Ectodermal cell (in vitro differentiated cells): ENCODE measurements around the gene HADH.
"Not testable (repeated sequence)": the region's sequence is repeated elsewhere in the genome, so short reads cannot be mapped to it uniquely, and the experiment has no call there.

ENCODE experiments used
- H3K27ac ChIP-seq: 2 replicates; pipeline ENCODE4 v1.7.0; 2013; ENCODE audit warnings: mild to moderate bottlenecking, low read depth, low read length; ENCODE audit not compliant: insufficient read depth, poor library complexity, severe bottlenecking
- H3K27me3 ChIP-seq: 2 replicates; pipeline ENCODE4 v1.7.0; 2013; ENCODE audit warnings: mild to moderate bottlenecking, low read length; ENCODE audit not compliant: insufficient read depth, control insufficient read depth, poor library complexity, severe bottlenecking
- H3K36me3 ChIP-seq: one replicate; pipeline ENCODE4 v1.7.0; 2013; ENCODE audit warnings: low read length; ENCODE audit not compliant: control insufficient read depth, insufficient read depth
- H3K4me1 ChIP-seq: one replicate; pipeline ENCODE4 v1.7.0; 2013; ENCODE audit warnings: low read length; ENCODE audit not compliant: control insufficient read depth, insufficient read depth
- H3K4me3 ChIP-seq: 2 replicates; pipeline ENCODE4 v1.7.0; 2013; ENCODE audit warnings: low read depth, low read length, control low read depth; ENCODE audit not compliant: insufficient read depth
- H3K9me3 ChIP-seq: 2 replicates; pipeline ENCODE4 v1.7.0; 2013; ENCODE audit warnings: mild to moderate bottlenecking, low read length, moderate library complexity; ENCODE audit not compliant: control insufficient read depth
- WGBS, 2 experiments: methylation state at CpG; one replicate each; pipeline ENCODE4 v1.1.7; 2013; ENCODE audit warnings: missing lambda C conversion rate in 2 of 2; 5-methylcytosine and 5-hydroxymethylcytosine counted together

The HADH gene

DNA sequence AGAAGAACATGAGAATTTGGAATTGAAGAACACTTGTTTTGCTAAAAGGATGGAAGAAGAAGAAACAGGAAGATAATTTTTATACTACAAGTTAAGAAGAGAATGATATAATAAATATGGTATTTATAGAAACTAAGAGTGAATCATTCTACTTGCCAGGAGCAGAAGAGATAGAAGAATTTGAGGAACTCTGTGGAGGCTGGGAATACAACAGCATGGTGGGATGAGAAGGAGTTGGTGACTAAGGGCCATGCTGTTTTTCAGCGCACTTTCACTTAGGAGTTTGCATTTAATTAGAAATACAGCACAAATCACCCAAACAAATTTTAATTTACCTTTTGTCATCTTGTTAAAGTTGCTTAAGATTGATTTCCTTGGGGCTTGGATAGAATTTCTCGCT lies 20.5 kb downstream of the HADH start:
- WGBS, 2 experiments: 94% methylated on average over 2 of the region's 2 CpGs; no CpG with 5 or more reads in 1 of the 2 experiments

GRCh38 chr4:108012382-108012781 lies 22.7 kb downstream of the HADH start:
- H3K27ac ChIP-seq, H3K9me3 ChIP-seq, H3K27me3 ChIP-seq, H3K4me3 ChIP-seq, H3K4me1 ChIP-seq: not testable (repeated sequence)
- peaks cover 18% of the 10 kb centered on the region for H3K36me3 ChIP-seq
- 96% methylated on average over 5 of the region's 5 CpGs for WGBS, 2 experiments

More for the DNA sequence above, 20.5 kb downstream of the HADH start:
- peaks cover 18% of the 10 kb centered on the region for H3K36me3 ChIP-seq
- no peaks in the 10 kb centered on the region for H3K27me3 ChIP-seq
- H3K4me1 ChIP-seq: no peaks in the 10 kb centered on the region
- H3K9me3 ChIP-seq: no peaks in the 10 kb centered on the region
- H3K27ac ChIP-seq: no peak overlapping the region
- H3K4me3 ChIP-seq: no peak overlapping the region

DNA sequence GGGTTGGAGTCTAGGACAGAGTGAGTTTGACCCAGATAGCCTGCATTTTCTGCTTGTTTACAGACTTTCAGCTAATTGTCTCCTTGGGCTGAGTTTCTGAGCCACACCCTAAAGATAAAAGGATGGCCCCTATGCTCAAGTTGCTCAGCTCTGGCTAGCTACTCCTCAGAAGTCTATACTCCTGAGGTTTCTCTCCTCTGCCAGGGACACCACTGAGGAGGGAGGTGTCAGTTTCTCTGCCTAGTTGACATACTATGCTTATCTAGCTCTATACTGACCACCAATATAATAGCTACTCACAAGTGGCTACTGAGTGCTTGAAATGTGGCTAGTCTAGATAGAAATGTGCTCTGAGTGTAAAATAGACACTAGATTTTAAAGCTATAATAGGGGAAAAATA lies 23.6 kb downstream of the HADH start:
- Histone ChIP-seq H3K27ac (no peak overlapping the region), H3K36me3 (peaks cover 18% of the 10 kb centered on the region), H3K9me3 (no peaks in the 10 kb centered on the region), H3K4me1 (no peaks in the 10 kb centered on the region), H3K4me3 (no peak overlapping the region), H3K27me3 (no peaks in the 10 kb centered on the region)

DNA sequence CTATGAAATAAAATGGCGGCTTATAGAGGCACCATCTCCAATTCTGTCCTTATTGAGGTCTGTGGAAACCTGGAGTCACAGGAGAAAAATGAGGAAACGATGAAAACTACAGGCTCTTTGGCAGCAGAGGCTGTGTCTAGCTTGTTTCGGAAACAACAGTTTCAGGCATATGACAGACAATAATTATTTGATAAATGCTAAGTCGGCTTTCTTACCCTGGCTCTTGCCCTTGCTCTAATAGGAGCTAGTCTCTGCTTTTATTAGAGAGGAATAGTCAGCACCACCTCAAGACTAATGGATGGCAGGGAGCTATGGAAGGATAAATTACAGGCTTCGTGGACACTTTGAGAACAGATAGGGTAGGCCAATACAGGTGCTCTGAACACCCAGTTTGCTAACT lies 24.3 kb downstream of the HADH start:
- no peak overlapping the region for H3K4me3 ChIP-seq
- no peak overlapping the region for H3K27ac ChIP-seq
- no peaks in the 10 kb centered on the region for H3K4me1 ChIP-seq
- H3K36me3 ChIP-seq: peaks cover 18% of the 10 kb centered on the region
- WGBS, 2 experiments: 94 to 100% methylated on average over 5 of the region's 5 CpGs
- H3K9me3 ChIP-seq: no peaks in the 10 kb centered on the region
- H3K27me3 ChIP-seq: no peaks in the 10 kb centered on the region

DNA sequence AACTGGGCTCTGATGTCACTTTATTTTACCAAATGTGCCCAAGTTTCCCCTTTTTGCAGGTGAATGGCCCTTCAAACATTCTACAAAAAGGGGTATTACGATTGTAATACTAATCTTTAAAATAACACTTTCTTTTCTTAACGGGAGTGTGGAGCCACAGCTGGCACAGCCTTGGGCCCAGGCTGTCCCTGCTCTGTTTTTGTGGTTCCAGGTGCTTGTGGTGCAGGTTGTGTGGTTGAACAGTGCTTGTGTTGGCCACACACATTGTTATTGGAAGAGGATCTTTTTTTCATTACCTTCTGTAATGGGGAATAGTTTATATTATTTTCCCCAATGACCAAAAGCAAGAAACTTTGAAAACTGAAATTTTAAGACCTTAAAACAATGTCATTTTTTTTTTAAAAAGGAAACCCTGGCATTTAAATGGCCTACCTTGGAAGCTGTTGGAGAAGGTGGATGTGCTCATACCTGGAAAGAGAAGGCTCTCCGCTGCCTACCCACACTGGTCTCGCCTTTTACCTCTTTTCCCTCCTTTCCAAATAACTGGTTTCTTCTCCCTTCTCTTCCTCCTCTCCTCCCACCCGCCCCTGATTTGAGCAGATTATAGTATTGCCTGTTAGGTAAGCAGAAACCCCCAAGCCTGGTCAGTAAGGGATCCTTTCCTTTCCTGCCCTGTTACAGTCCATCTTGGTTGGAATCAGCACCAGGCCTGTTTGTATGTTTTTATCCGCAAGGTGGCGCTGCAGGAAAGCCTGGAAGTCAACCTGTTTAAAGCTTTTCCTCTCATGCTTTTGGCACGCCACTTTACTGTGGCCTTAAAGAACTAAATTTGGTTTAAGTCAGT lies 28.6 kb downstream of the HADH start:
- H3K27ac ChIP-seq: no peak overlapping the region
- 50 to 52% methylated on average over 7 of the region's 8 CpGs for WGBS, 2 experiments
- no peaks in the 10 kb centered on the region for H3K9me3 ChIP-seq
- H3K4me1 ChIP-seq: no peaks in the 10 kb centered on the region
- H3K4me3 ChIP-seq: no peak overlapping the region
- no peaks in the 10 kb centered on the region for H3K27me3 ChIP-seq
- H3K36me3 ChIP-seq: peaks cover 14% of the 10 kb centered on the region

DNA sequence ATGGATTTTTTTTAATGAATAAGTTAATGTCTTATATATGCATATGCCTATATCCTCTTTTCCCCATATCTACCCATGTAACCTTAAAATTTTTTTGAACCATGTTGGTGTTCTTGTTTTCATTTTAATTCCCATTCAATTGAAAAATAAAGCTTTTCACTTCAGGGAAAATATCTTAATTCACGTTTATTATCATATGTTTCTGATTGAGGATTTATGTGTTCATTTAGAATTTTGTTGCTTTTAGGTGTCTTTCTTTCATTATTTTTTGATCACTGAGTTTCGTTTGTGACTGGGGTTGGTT lies 29.1 kb downstream of the HADH start:
- 88% methylated on average over 1 of the region's 2 CpGs; no CpG with 5 or more reads in 1 of the 2 experiments for WGBS, 2 experiments
- peaks cover 14% of the 10 kb centered on the region for H3K36me3 ChIP-seq

DNA sequence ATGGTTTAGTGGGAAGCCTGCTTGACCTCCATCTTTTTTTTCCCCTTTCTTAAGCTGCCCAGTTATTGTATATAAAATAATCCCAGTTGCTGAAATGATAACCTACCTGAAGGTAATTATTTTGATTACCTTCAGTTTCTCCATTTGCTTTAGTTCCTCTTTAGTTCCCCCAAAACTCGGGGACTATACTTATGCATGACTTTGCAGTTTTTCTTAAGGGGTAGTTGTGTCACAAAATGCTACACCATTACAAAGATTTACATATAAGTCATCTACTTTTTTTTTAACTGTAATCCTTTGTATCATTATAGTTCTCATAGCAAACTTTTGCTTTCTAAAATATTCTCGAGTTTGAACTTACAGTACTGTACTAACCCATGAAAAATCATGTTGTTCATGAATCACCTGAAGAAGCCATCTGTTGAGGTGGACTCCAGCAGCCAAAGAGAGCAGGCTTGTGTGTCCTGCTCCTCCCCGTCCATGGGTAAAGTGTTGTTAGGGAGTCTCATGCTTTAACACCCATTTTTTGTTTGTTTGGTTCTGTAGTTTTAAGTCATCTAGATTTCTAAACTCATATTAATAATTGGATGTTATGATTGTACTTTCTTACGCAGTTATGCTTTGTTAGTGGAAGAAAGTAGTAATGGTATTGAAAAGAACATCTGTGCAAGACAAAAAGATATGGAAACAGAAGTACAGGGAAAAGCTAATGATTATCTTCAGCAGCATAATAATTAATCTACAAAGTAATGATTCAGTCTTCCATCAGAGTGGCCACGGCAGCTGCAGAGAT lies 34.6 kb downstream of the HADH start:
- no peak overlapping the region for H3K4me3 ChIP-seq
- H3K4me1 ChIP-seq: no peaks in the 10 kb centered on the region
- H3K27ac ChIP-seq: no peak overlapping the region
- no peaks in the 10 kb centered on the region for H3K9me3 ChIP-seq
- WGBS, 2 experiments: 97 to 98% methylated on average over 4 to 5 of the region's 5 CpGs
- peaks cover 16% of the 10 kb centered on the region for H3K36me3 ChIP-seq
- H3K27me3 ChIP-seq: no peaks in the 10 kb centered on the region

More for the DNA sequence above, 29.1 kb downstream of the HADH start:
- H3K27ac ChIP-seq: no peak overlapping the region
- no peaks in the 10 kb centered on the region for H3K9me3 ChIP-seq
- no peak overlapping the region for H3K4me3 ChIP-seq
- no peaks in the 10 kb centered on the region for H3K4me1 ChIP-seq
- H3K27me3 ChIP-seq: no peaks in the 10 kb centered on the region

- Histone ChIP-seq H3K27me3 (no peaks in the 10 kb centered on the region), H3K4me1 (no peaks in the 10 kb centered on the region), H3K27ac (no peak overlapping the region), H3K9me3 (no peaks in the 10 kb centered on the region), H3K36me3 (peaks cover 11% of the 10 kb centered on the region), H3K4me3 (no peak overlapping the region)
Observed at GRCh38 chr4:108024878-108025165, 35.1 kb downstream of the HADH start.

DNA sequence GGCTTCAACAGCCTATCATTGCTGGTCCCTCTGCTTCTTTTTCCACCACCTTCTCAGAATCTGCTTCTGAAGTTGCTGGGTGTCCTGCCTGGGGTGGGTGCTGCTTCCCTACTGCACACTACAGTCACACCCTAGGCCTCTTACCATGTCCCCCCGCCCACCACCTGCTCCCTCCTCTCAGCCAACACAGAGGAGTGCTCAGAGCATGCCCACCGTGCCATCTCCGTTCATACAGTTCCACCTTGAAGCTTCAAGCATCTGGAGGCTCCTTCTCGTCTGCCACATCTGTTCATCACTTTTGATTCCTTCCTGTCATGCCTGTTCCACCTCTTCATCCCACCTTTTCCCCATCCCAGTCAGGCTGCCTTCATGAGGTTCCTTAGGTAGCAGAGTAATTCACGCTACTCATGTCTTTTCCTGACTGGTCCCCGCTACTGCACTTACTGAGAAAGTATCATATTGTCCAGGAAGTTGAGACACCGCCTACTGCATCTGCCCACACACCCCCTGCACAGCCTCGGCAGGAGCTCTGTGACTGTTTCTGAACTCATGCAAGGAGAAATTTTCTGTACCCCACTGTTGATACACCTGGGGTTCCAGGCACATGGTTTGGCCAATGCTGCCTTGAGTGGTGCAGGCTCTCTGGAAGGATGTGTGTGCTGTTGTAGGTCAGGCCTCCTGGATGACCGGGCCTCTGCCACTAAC lies 39.5 kb downstream of the HADH start:
- Histone ChIP-seq H3K4me3 (no peak overlapping the region), H3K9me3 (no peaks in the 10 kb centered on the region), H3K27ac (no peak overlapping the region), H3K4me1 (peaks cover 4% of the 10 kb centered on the region), H3K27me3 (no peaks in the 10 kb centered on the region), H3K36me3 (peaks cover 9% of the 10 kb centered on the region)
- WGBS, 2 experiments: 92 to 94% methylated on average over 9 of the region's 9 CpGs

GRCh38 chr4:108029731-108030130 lies 40.0 kb downstream of the HADH start:
- H3K4me1 ChIP-seq: peaks cover 4% of the 10 kb centered on the region
- peaks cover 10% of the 10 kb centered on the region for H3K36me3 ChIP-seq
- H3K9me3 ChIP-seq: no peaks in the 10 kb centered on the region
- 91 to 93% methylated on average over 5 of the region's 5 CpGs for WGBS, 2 experiments
- peak overlapping the region; percentile 39 for H3K27ac ChIP-seq
- H3K27me3 ChIP-seq: no peaks in the 10 kb centered on the region
- no peak overlapping the region for H3K4me3 ChIP-seq
